GM19438 (cell line): ENCODE data around the gene RMC1.
"Not testable (repeated sequence)": the region's sequence is repeated elsewhere in the genome, so short reads cannot be mapped to it uniquely, and the experiment has no call there.

Experiments used
- ATAC-seq: cut with Tn5 transposase; IDR thresholded peaks from one replicate; pipeline ENCODE4 v1.9.1; 2021; ENCODE audit warnings: low read depth; ENCODE audit not compliant: unreplicated experiment

Gene RMC1

GRCh38 chr18:23553887-23554286, 50.6 kb downstream of the RMC1 start:
- ATAC-seq, result no peak

GRCh38 chr18:23556145-23556780, 53.0 kb downstream of the RMC1 start:
- ATAC-seq, result no peak

- not testable (repeated sequence) for ATAC-seq
Measured at GRCh38 chr18:23557511-23557910, 54.2 kb downstream of the RMC1 start.

GRCh38 chr18:23560186-23560585, 56.9 kb downstream of the RMC1 start:
- ATAC-seq, result no peak

GRCh38 chr18:23563377-23564043, 60.2 kb downstream of the RMC1 start:
- ATAC-seq, result no peak

- no peak for ATAC-seq
Measured at GRCh38 chr18:23565916-23566547, 62.7 kb downstream of the RMC1 start.

GRCh38 chr18:23567671-23568070, 64.4 kb downstream of the RMC1 start:
- no peak for ATAC-seq

- ATAC-seq, result no peak
Measured at GRCh38 chr18:23568281-23569138, 65.2 kb downstream of the RMC1 start.

- ATAC-seq, result no peak
Measured at GRCh38 chr18:23569299-23570063, 66.2 kb downstream of the RMC1 start.

- no peak for ATAC-seq
Measured at GRCh38 chr18:23570912-23571504, 67.7 kb downstream of the RMC1 start.

GRCh38 chr18:23572012-23572411, 68.7 kb downstream of the RMC1 start:
- ATAC-seq, result no peak

- no peak for ATAC-seq
Measured at GRCh38 chr18:23572570-23572969, 69.3 kb downstream of the RMC1 start.

- ATAC-seq, result no peak
Measured at GRCh38 chr18:23573020-23573419, 69.7 kb downstream of the RMC1 start.

- no peak for ATAC-seq
Measured at GRCh38 chr18:23573626-23574431, 70.5 kb downstream of the RMC1 start.

GRCh38 chr18:23574611-23575308, 71.4 kb downstream of the RMC1 start:
- no peak for ATAC-seq

GRCh38 chr18:23575309-23575651, 72.0 kb downstream of the RMC1 start:
- no peak for ATAC-seq

GRCh38 chr18:23577521-23577920, 74.2 kb downstream of the RMC1 start:
- ATAC-seq, result not testable (repeated sequence)

GRCh38 chr18:23578067-23578701, 74.9 kb downstream of the RMC1 start:
- no peak for ATAC-seq
